Calu3 (cell line): ENCODE measurements around the gene FARS2. TPM values are rescaled to one million over a fixed set of nuclear protein-coding genes. Genes with fewer than 3 reads are reported as not detected.

Experiments used
- BruUV-seq: library from RNA; stranded (reverse); fragments of 400-500 nt; replicated peaks from 2 replicates; lab custom pipeline; 2021; lab: Mats Ljungman, UMichigan
- CTCF ChIA-PET: fragments of 300-600 bp; sonication (Branson Sonifier 250); formaldehyde crosslinking; loops from one replicate; lab custom pipeline; 2022; ENCODE audit warnings: antibody characterized with exemption; lab: Charles Lee
- DNase-seq: peaks from one replicate; pipeline ENCODE4 v3.0.0; 2022
- H3K27ac Mint-ChIP-seq: one replicate; pipeline ENCODE4 v1.8.0; 2022; ENCODE audit warnings: mixed read lengths; ENCODE audit not compliant: unreplicated experiment
- H3K27me3 Mint-ChIP-seq: one replicate; pipeline ENCODE4 v1.8.0; 2022; ENCODE audit warnings: mixed read lengths; ENCODE audit not compliant: unreplicated experiment
- H3K36me3 Mint-ChIP-seq: one replicate; pipeline ENCODE4 v1.8.0; 2022; ENCODE audit warnings: mild to moderate bottlenecking, moderate library complexity, mixed read lengths; ENCODE audit not compliant: insufficient read depth, unreplicated experiment
- H3K4me1 Mint-ChIP-seq: one replicate; pipeline ENCODE4 v1.8.0; 2022; ENCODE audit warnings: mild to moderate bottlenecking, low read depth, mixed read lengths; ENCODE audit not compliant: unreplicated experiment
- H3K4me3 Mint-ChIP-seq: one replicate; pipeline ENCODE4 v1.8.0; 2022; ENCODE audit warnings: mild to moderate bottlenecking, low read depth, moderate library complexity, mixed read lengths; ENCODE audit not compliant: unreplicated experiment
- H3K9me3 Mint-ChIP-seq: one replicate; pipeline ENCODE4 v1.8.0; 2022; ENCODE audit warnings: low read depth, mixed read lengths; ENCODE audit not compliant: unreplicated experiment
- CTCF ChIP-seq: fragments of 200-600 bp; IDR thresholded peaks from one replicate; pipeline ENCODE4 v1.8.0; 2022; ENCODE audit warnings: antibody characterized with exemption; ENCODE audit not compliant: unreplicated experiment
- intact Hi-C: fragments of 100-400 bp; cut with micrococcal nuclease; formaldehyde crosslinking; loops from one replicate; pipeline ENCODE4 v1.10.0; 2022; ENCODE audit not compliant: unreplicated experiment
- total RNA-seq: library from RNA; stranded (reverse); gene quantifications from 2 replicates; pipeline ENCODE4 v1.2.3, GENCODE V29; 2022

FARS2 gene
- total RNA-seq, 1 experiment from 2014 or later: 13.4 TPM

- no peak overlapping the region for H3K27ac Mint-ChIP-seq
- no peak overlapping the region for H3K4me3 Mint-ChIP-seq
- BruUV-seq: no TSS peak
- intact Hi-C loops: no loop called here
- no peak for DNase-seq
- H3K36me3 Mint-ChIP-seq: no peaks in the 10 kb centered on the region
- no peak for TF ChIP-seq CTCF
- peaks cover 10% of the 10 kb centered on the region for H3K4me1 Mint-ChIP-seq
- CTCF ChIA-PET: no interaction called here
- no peaks in the 10 kb centered on the region for H3K9me3 Mint-ChIP-seq
- no peaks in the 10 kb centered on the region for H3K27me3 Mint-ChIP-seq
Observed at GRCh38 chr6:5497896-5498578, 236.7 kb downstream of the FARS2 start.

GRCh38 chr6:5498579-5498899 is 237.2 kb downstream of the FARS2 start:
- H3K27ac Mint-ChIP-seq: no peak overlapping the region
- intact Hi-C loops: no loop called here
- DNase-seq: no peak
- H3K36me3 Mint-ChIP-seq: no peaks in the 10 kb centered on the region
- no TSS peak for BruUV-seq
- H3K27me3 Mint-ChIP-seq: no peaks in the 10 kb centered on the region
- H3K9me3 Mint-ChIP-seq: no peaks in the 10 kb centered on the region
- H3K4me3 Mint-ChIP-seq: no peak overlapping the region
- H3K4me1 Mint-ChIP-seq: peaks cover 10% of the 10 kb centered on the region
- no peak for TF ChIP-seq CTCF
- CTCF ChIA-PET: no interaction called here

GRCh38 chr6:5499644-5500306 is 238.5 kb downstream of the FARS2 start:
- peaks cover 10% of the 10 kb centered on the region for H3K4me1 Mint-ChIP-seq
- intact Hi-C loops: no loop called here
- no peak overlapping the region for H3K4me3 Mint-ChIP-seq
- no TSS peak for BruUV-seq
- H3K27ac Mint-ChIP-seq: no peak overlapping the region
- CTCF ChIA-PET: no interaction called here
- DNase-seq: no peak
- H3K27me3 Mint-ChIP-seq: no peaks in the 10 kb centered on the region
- no peaks in the 10 kb centered on the region for H3K36me3 Mint-ChIP-seq
- no peaks in the 10 kb centered on the region for H3K9me3 Mint-ChIP-seq
- no peak for TF ChIP-seq CTCF

- Mint-ChIP-seq H3K4me1 (peaks cover 10% of the 10 kb centered on the region), H3K36me3 (no peaks in the 10 kb centered on the region), H3K4me3 (no peak overlapping the region), H3K27me3 (no peaks in the 10 kb centered on the region), H3K9me3 (no peaks in the 10 kb centered on the region), H3K27ac (no peak overlapping the region)
- no peak for TF ChIP-seq CTCF
- no TSS peak for BruUV-seq
- DNase-seq: no peak
- intact Hi-C loops: no loop called here
- CTCF ChIA-PET: no interaction called here
Observed at GRCh38 chr6:5501837-5502236, 240.5 kb downstream of the FARS2 start.
